PC-3 (cell line): Measurements from ENCODE around the gene NEURL3. TPM values are rescaled to one million over a fixed set of nuclear protein-coding genes. Genes with fewer than 3 reads are reported as not detected.
A peak's percentile ranks its signal among the peaks of the same experiment; 100 is the strongest.

ENCODE experiments used
- ATAC-seq: fragments of 200-7000 bp; cut with Tn5 transposase; 2 replicates; pipeline ENCODE4 v1.9.1; 2020; ENCODE audit warnings: mild to moderate bottlenecking, moderate library complexity
- BruUV-seq: library from RNA; stranded (reverse); fragments of 400-500 nt; replicated peaks from 2 replicates; lab custom pipeline; 2021; lab: Mats Ljungman, UMichigan
- CTCF ChIA-PET: fragments of 300-600 bp; sonication (Branson Sonifier 250); formaldehyde crosslinking; loops from one replicate; lab custom pipeline; 2022; ENCODE audit warnings: antibody characterized with exemption; lab: Charles Lee
- POLR2A ChIA-PET: fragments of 300-600 bp; sonication (Branson Sonifier 250); formaldehyde crosslinking; loops from one replicate; lab custom pipeline; 2022; ENCODE audit warnings: antibody characterized with exemption; ENCODE audit not compliant: unreplicated experiment; lab: Charles Lee
- DNase-seq: peaks from one replicate; pipeline ENCODE4 v3.0.0-alpha.2; 2015
- H2AFZ ChIP-seq: fragments of 300-600 bp; sonication (generic); 2 replicates; pipeline ENCODE4 v1.6.0; 2016; ENCODE audit warnings: antibody characterized with exemption, low read length
- H3F3A ChIP-seq: fragments of 300-600 bp; sonication (generic); one replicate; pipeline ENCODE4 v1.6.0; 2017; ENCODE audit warnings: antibody characterized with exemption, low read length, control low read depth, mild to moderate bottlenecking; ENCODE audit not compliant: unreplicated experiment
- H3K27ac ChIP-seq: fragments of 300-600 bp; sonication (generic); 2 replicates; pipeline ENCODE4 v1.5.1; 2016; ENCODE audit warnings: mild to moderate bottlenecking, low read length
- H3K27me3 ChIP-seq: fragments of 300-600 bp; sonication (generic); 2 replicates; pipeline ENCODE4 v1.6.1; 2016; ENCODE audit warnings: low read length, mixed read lengths
- H3K36me3 ChIP-seq: fragments of 300-600 bp; sonication (generic); 2 replicates; pipeline ENCODE4 v1.6.1; 2016; ENCODE audit warnings: low read depth, mixed run types, low read length, mixed read lengths
- H3K4me1 ChIP-seq: fragments of 300-600 bp; sonication (generic); 2 replicates; pipeline ENCODE4 v1.5.1; 2016; ENCODE audit warnings: low read length; ENCODE audit not compliant: insufficient read depth
- H3K4me2 ChIP-seq: fragments of 300-600 bp; sonication (generic); 2 replicates; pipeline ENCODE4 v1.6.0; 2016; ENCODE audit warnings: low read length
- H3K4me3 ChIP-seq: fragments of 300-600 bp; sonication (generic); 2 replicates; pipeline ENCODE4 v1.5.1; 2016; ENCODE audit warnings: mild to moderate bottlenecking, low read length, mixed read lengths
- H3K79me2 ChIP-seq: fragments of 300-600 bp; sonication (generic); 2 replicates; pipeline ENCODE4 v1.6.1; 2017; ENCODE audit warnings: low read length, mixed read lengths
- H3K9ac ChIP-seq: fragments of 300-600 bp; sonication (generic); 2 replicates; pipeline ENCODE4 v1.6.0; 2016; ENCODE audit warnings: mild to moderate bottlenecking, low read length
- H3K9me2 ChIP-seq: fragments of 300-600 bp; sonication (generic); replicated peaks from 2 replicates; pipeline ENCODE4 v1.6.1; 2016; ENCODE audit warnings: mixed run types, low read length, mixed read lengths
- H3K9me3 ChIP-seq: fragments of 300-600 bp; sonication (generic); 2 replicates; pipeline ENCODE4 v1.6.1; 2016; ENCODE audit warnings: low read length, mixed read lengths
- H4K20me1 ChIP-seq: fragments of 300-600 bp; sonication (generic); 2 replicates; pipeline ENCODE4 v1.6.1; 2016; ENCODE audit warnings: low read length, mixed read lengths
- EZH2 ChIP-seq: fragments of 300-600 bp; sonication (generic); IDR thresholded peaks from one replicate; pipeline ENCODE4 v1.6.1; 2017; ENCODE audit warnings: antibody characterized with exemption, mild to moderate bottlenecking, low read length; ENCODE audit not compliant: unreplicated experiment
- EZH2phosphoT487 ChIP-seq: fragments of 300-600 bp; sonication (generic); IDR thresholded peaks from 2 replicates; pipeline ENCODE4 v1.6.1; 2018; ENCODE audit warnings: mild to moderate bottlenecking, antibody characterized with exemption, low read length, borderline replicate concordance
- intact Hi-C: fragments of 100-400 bp; cut with micrococcal nuclease; formaldehyde crosslinking; loops from 2 replicates; pipeline ENCODE4 v1.9.0; 2023
- total RNA-seq: library from RNA; depleted of rRNA; stranded (reverse); fragments of >200 nt; gene quantifications from 2 replicates; pipeline ENCODE4 v1.2.3, GENCODE V29; 2014
- TF ChIP-seq, protein P1 (sequence below): fragments of 300-600 bp; sonication (generic); conservative IDR thresholded peaks from 2 replicates; pipeline ENCODE4 v1.5.1; 2017; ENCODE audit warnings: antibody characterized with exemption, low read depth, mild to moderate bottlenecking, low read length

The NEURL3 gene
- total RNA-seq, 1 experiment from 2014 or later: 0.18 TPM

DNA sequence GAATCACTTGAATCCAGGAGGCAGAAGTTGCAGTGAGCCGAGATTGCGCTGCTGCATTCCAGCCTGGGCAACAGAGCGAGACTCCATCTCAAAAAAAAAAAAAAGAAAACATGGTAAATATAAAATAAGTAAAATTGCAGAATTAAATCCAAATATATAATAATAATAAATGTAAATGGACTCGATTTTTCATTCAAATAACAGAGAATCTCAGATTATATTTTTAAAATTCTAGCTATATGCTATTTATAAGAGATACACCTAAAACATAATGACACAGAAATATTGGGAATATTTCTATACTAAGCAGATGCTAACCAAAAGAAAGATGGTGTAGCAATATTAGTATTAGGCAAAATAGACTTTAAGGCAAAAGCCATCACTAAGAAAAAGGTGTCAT is 15.1 kb upstream of the NEURL3 start:
- Histone ChIP-seq H3K4me2 (no peak overlapping the region), H3K36me3 (no peaks in the 10 kb centered on the region), H3F3A (no peaks in the 10 kb centered on the region), H3K27me3 (no peaks in the 10 kb centered on the region), H4K20me1 (no peaks in the 10 kb centered on the region), H3K4me3 (no peak overlapping the region), H3K27ac (no peak overlapping the region), H3K9me2 (no peaks in the 10 kb centered on the region), H3K4me1 (no peaks in the 10 kb centered on the region), H3K9me3 (peaks cover 5% of the 10 kb centered on the region; the same call in 1 of the 2 replicates), H3K79me2 (no peaks in the 10 kb centered on the region), H3K9ac (no peak overlapping the region), H2AFZ (no peak overlapping the region)
- CTCF ChIA-PET: no interaction called here
- intact Hi-C loops: no loop called here
- BruUV-seq: no TSS peak
- DNase-seq (no peak), ATAC-seq (no peak)
- POLR2A ChIA-PET: no interaction called here
- no peak for TF ChIP-seq EZH2
- TF ChIP-seq, protein P1, sequence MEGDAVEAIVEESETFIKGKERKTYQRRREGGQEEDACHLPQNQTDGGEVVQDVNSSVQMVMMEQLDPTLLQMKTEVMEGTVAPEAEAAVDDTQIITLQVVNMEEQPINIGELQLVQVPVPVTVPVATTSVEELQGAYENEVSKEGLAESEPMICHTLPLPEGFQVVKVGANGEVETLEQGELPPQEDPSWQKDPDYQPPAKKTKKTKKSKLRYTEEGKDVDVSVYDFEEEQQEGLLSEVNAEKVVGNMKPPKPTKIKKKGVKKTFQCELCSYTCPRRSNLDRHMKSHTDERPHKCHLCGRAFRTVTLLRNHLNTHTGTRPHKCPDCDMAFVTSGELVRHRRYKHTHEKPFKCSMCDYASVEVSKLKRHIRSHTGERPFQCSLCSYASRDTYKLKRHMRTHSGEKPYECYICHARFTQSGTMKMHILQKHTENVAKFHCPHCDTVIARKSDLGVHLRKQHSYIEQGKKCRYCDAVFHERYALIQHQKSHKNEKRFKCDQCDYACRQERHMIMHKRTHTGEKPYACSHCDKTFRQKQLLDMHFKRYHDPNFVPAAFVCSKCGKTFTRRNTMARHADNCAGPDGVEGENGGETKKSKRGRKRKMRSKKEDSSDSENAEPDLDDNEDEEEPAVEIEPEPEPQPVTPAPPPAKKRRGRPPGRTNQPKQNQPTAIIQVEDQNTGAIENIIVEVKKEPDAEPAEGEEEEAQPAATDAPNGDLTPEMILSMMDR: no peak
- TF ChIP-seq EZH2phosphoT487: no peak

GRCh38 chr2:96517079-96517478 is 11.9 kb upstream of the NEURL3 start:
- H3K27ac ChIP-seq: no peak overlapping the region
- CTCF ChIA-PET: interaction anchor here (0.6 kb wide), 1 partner anchor 129 kb away, joined by 3 read pairs; no protein-coding TSS in a partner anchor
- TF ChIP-seq EZH2phosphoT487: no peak
- no peak for TF ChIP-seq EZH2
- TF ChIP-seq, protein P1: no peak
- no peaks in the 10 kb centered on the region for H3K79me2 ChIP-seq
- no peak overlapping the region for H3K4me2 ChIP-seq
- H3K36me3 ChIP-seq: no peaks in the 10 kb centered on the region
- H2AFZ ChIP-seq: no peak overlapping the region
- H3K27me3 ChIP-seq: no peaks in the 10 kb centered on the region
- H3K9me3 ChIP-seq: peaks cover 5% of the 10 kb centered on the region; the same call in 1 of the 2 replicates
- no peaks in the 10 kb centered on the region for H3K9me2 ChIP-seq
- no peak for DNase-seq
- no peaks in the 10 kb centered on the region for H3K4me1 ChIP-seq
- no peak overlapping the region for H3K9ac ChIP-seq
- intact Hi-C loops: no loop called here
- no peak overlapping the region for H3K4me3 ChIP-seq
- no peaks in the 10 kb centered on the region for H4K20me1 ChIP-seq
- BruUV-seq: no TSS peak
- no peak for ATAC-seq
- POLR2A ChIA-PET: interaction anchor here (0.6 kb wide), 1 partner anchor 219 kb away, joined by 3 read pairs; no protein-coding TSS in a partner anchor
- no peaks in the 10 kb centered on the region for H3F3A ChIP-seq

DNA sequence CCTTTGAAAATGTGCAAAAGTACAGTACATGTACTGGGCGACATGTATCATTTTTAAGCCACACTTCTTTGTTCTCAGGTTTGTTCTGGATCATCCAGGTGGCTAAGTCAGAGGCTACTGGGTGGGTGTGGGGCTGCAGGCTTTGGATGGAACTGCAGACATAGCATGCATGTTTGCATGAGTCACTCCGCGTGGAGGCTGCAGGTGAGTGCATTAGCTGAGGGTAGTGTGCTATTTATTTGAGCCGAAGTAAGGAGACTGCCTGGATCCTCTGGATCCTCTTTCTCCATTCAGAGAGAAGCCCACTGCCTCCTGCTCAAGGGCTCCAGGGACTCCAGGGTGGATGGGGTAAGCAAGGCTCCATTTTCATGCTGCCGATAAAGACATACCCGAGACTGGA is 9.4 kb upstream of the NEURL3 start:
- H3K9me3 ChIP-seq: peaks cover 5% of the 10 kb centered on the region; the same call in 1 of the 2 replicates
- no peaks in the 10 kb centered on the region for H3K4me1 ChIP-seq
- ChIA-PET POLR2A (no interaction called here), CTCF (no interaction called here)
- intact Hi-C loops: no loop called here
- no peaks in the 10 kb centered on the region for H3F3A ChIP-seq
- H3K4me3 ChIP-seq: no peak overlapping the region
- DNase-seq: peak; percentile 46
- ATAC-seq: peak; percentile 55; the same call in 1 of the 2 replicates
- H3K4me2 ChIP-seq: no peak overlapping the region
- H2AFZ ChIP-seq: no peak overlapping the region
- H3K9ac ChIP-seq: no peak overlapping the region
- no peaks in the 10 kb centered on the region for H3K79me2 ChIP-seq
- TF ChIP-seq, protein P1: no peak
- TF ChIP-seq EZH2phosphoT487 (no peak), EZH2 (no peak)
- no peaks in the 10 kb centered on the region for H3K9me2 ChIP-seq
- H4K20me1 ChIP-seq: no peaks in the 10 kb centered on the region
- H3K27me3 ChIP-seq: no peaks in the 10 kb centered on the region
- no peaks in the 10 kb centered on the region for H3K36me3 ChIP-seq
- no peak overlapping the region for H3K27ac ChIP-seq
- BruUV-seq: no TSS peak
